HG03521 (cell line): ENCODE data around the gene MCU.

Experiments used
- ATAC-seq: cut with Tn5 transposase; IDR thresholded peaks from one replicate; pipeline ENCODE4 v1.9.1; 2021; ENCODE audit warnings: mild to moderate bottlenecking, moderate library complexity; ENCODE audit not compliant: unreplicated experiment

MCU gene

GRCh38 chr10:72930276-72930675 is 238.3 kb downstream of the MCU start:
- no peak for ATAC-seq

DNA sequence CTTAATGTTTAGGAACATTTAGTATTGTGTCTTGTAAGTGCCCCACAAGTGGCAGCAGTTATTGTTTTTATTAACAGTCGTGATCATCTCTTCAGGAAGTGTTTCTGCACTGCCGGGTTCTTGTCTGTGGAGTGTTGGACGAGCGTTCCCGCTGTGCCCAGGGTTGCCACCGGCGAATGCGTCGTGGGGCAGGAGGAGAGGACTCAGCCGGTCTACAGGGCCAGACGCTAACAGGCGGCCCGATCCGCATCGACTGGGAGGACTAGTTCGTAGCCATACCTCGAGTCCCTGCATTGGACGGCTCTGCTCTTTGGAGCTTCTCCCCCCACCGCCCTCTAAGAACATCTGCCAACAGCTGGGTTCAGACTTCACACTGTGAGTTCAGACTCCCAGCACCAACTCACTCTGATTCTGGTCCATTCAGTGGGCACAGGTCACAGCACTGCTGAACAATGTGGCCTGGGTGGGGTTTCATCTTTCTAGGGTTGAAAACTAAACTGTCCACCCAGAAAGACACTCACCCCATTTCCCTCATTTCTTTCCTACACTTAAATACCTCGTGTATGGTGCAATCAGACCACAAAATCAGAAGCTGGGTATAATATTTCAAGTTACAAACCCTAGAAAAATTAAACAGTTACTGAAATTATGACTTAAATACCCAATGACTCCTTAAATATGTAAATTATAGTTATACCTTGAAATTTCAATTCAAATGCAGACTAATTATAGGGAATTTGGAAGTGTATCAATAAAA is 240.5 kb downstream of the MCU start:
- ATAC-seq: no peak

- ATAC-seq: no peak
These were observed 243.4 kb downstream of the MCU start for GRCh38 chr10:72935361-72935760.
